Mesodermal cell (in vitro differentiated cells): ENCODE results near the gene PTEN.

Experiments
- H3K27ac ChIP-seq: 2 replicates; pipeline ENCODE4 v1.7.0; 2013; ENCODE audit warnings: mild to moderate bottlenecking, low read depth, low read length, moderate library complexity; ENCODE audit not compliant: severe bottlenecking
- H3K36me3 ChIP-seq: 2 replicates; pipeline ENCODE4 v1.7.1; 2013; ENCODE audit warnings: mild to moderate bottlenecking, low read length, moderate library complexity; ENCODE audit not compliant: control insufficient read depth, insufficient read depth
- H3K4me1 ChIP-seq: one replicate; pipeline ENCODE4 v1.7.1; 2013; ENCODE audit warnings: mild to moderate bottlenecking, low read length; ENCODE audit not compliant: insufficient read depth, control insufficient read depth, poor library complexity, severe bottlenecking
- H3K4me3 ChIP-seq: 2 replicates; pipeline ENCODE4 v1.7.0; 2013; ENCODE audit warnings: low read length, control low read depth, mild to moderate bottlenecking; ENCODE audit not compliant: insufficient read depth, poor library complexity, severe bottlenecking; ENCODE audit errors: extremely low read depth
- H3K9me3 ChIP-seq: 2 replicates; pipeline ENCODE4 v1.7.1; 2013; ENCODE audit warnings: mild to moderate bottlenecking, low read length, moderate library complexity; ENCODE audit not compliant: control insufficient read depth
- WGBS, 2 experiments: methylation state at CpG; one replicate each; pipeline ENCODE4 v1.1.5; 2013; ENCODE audit warnings: missing lambda C conversion rate in 2 of 2; ENCODE audit not compliant: insufficient coverage in 2 of 2; 5-methylcytosine and 5-hydroxymethylcytosine counted together

PTEN gene

DNA sequence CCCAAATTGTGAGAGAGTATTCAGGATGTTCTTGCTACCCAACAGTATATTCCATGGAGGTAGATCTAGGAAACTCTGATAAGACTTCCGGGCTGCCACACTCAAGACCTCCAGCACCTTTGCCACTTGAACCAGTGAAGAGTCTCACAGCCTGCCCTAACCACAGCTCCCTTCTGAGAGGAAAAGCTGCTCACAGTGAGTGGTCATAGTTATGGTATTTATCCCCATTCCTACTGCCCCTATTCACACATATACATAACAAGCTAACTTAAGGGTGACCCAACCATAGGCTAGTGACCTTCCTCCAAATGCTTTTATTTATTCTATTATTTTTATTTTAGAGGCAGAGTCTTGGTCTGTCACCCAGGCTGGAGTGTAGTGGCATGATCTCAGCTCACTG, 156.3 kb downstream of the PTEN start:
- no peaks in the 10 kb centered on the region for H3K4me1 ChIP-seq
- no peak overlapping the region for H3K27ac ChIP-seq
- H3K36me3 ChIP-seq, result no peaks in the 10 kb centered on the region
- WGBS, 2 experiments, result no CpG with 5 or more reads among the region's 1 CpG
- H3K9me3 ChIP-seq, result no peaks in the 10 kb centered on the region
- H3K4me3 ChIP-seq, result no peak overlapping the region
